MCF 10A (cell line): ENCODE measurements around the gene PPP1R15A. TPM values are rescaled to one million over a fixed set of nuclear protein-coding genes. Genes with fewer than 3 reads are reported as not detected.

Experiments used
- BruUV-seq: library from RNA; stranded (reverse); fragments of 400-500 nt; replicated peaks from 2 replicates; lab custom pipeline; 2021; lab: Mats Ljungman, UMichigan
- CTCF ChIA-PET: fragments of 300-600 bp; sonication (Branson Sonifier 250); formaldehyde crosslinking; extraction: SDS; loops from one replicate; lab custom pipeline; 2021; ENCODE audit warnings: antibody characterized with exemption, inconsistent platforms; lab: Yijun Ruan, JAX
- POLR2A ChIA-PET: fragments of 300-600, 350-650 bp; sonication (Branson Sonifier 250); formaldehyde crosslinking; extraction: SDS; loops from one replicate; lab custom pipeline; 2020; ENCODE audit warnings: antibody characterized with exemption, inconsistent platforms; lab: Yijun Ruan, JAX
- DNase-seq: peaks from one replicate; pipeline ENCODE4 v3.0.0-alpha.2; 2018; ENCODE audit not compliant: unreplicated experiment
- H3K27ac Mint-ChIP-seq: one replicate; pipeline ENCODE4 v1.8.0; 2022; ENCODE audit warnings: mild to moderate bottlenecking, low read depth, mixed read lengths; ENCODE audit not compliant: unreplicated experiment
- H3K27me3 Mint-ChIP-seq: one replicate; pipeline ENCODE4 v1.8.0; 2022; ENCODE audit warnings: mixed read lengths; ENCODE audit not compliant: insufficient read depth, unreplicated experiment
- H3K36me3 Mint-ChIP-seq: one replicate; pipeline ENCODE4 v1.8.0; 2022; ENCODE audit warnings: mild to moderate bottlenecking, moderate library complexity, mixed read lengths; ENCODE audit not compliant: insufficient read depth, unreplicated experiment
- H3K4me1 Mint-ChIP-seq: one replicate; pipeline ENCODE4 v1.8.0; 2022; ENCODE audit warnings: mixed read lengths; ENCODE audit not compliant: insufficient read depth, unreplicated experiment
- H3K4me3 Mint-ChIP-seq: one replicate; pipeline ENCODE4 v1.8.0; 2022; ENCODE audit warnings: mild to moderate bottlenecking, moderate library complexity, mixed read lengths; ENCODE audit not compliant: unreplicated experiment
- H3K9me3 Mint-ChIP-seq: one replicate; pipeline ENCODE4 v1.8.0; 2022; ENCODE audit warnings: mixed read lengths; ENCODE audit not compliant: unreplicated experiment
- CTCF ChIP-seq: fragments of 200-600 bp; IDR thresholded peaks from one replicate; pipeline ENCODE4 v1.8.0; 2022; ENCODE audit warnings: antibody characterized with exemption, mild to moderate bottlenecking; ENCODE audit not compliant: unreplicated experiment
- intact Hi-C: fragments of 100-400 bp; cut with micrococcal nuclease; formaldehyde crosslinking; loops from 2 replicates; pipeline ENCODE4 v1.14.1; 2022
- total RNA-seq: library from RNA; stranded (reverse); gene quantifications from 2 replicates; pipeline ENCODE4 v1.2.3, GENCODE V29; 2022

Gene PPP1R15A
- total RNA-seq, 1 experiment from 2014 or later = 207 TPM

- no peak overlapping the region for H3K27ac Mint-ChIP-seq
- intact Hi-C loops = no loop called here
- no peaks in the 10 kb centered on the region for H3K27me3 Mint-ChIP-seq
- TF ChIP-seq CTCF = no peak
- H3K36me3 Mint-ChIP-seq = no peaks in the 10 kb centered on the region
- ChIA-PET POLR2A (interaction anchor here (1.7 kb wide), 1 partner anchor 11 kb away, joined by 5 read pairs; no protein-coding TSS in a partner anchor), CTCF (interaction anchor here (2.0 to 6.0 kb wide), 3 partner anchors 11 to 42 kb away, joined by 14 to 38 read pairs (median 17); no protein-coding TSS in a partner anchor)
- BruUV-seq = no TSS peak
- no peak overlapping the region for H3K4me3 Mint-ChIP-seq
- no peak for DNase-seq
- H3K4me1 Mint-ChIP-seq = no peaks in the 10 kb centered on the region
- H3K9me3 Mint-ChIP-seq = no peaks in the 10 kb centered on the region
These were observed 42.1 kb upstream of the PPP1R15A start for GRCh38 chr19:48830088-48830487.

DNA sequence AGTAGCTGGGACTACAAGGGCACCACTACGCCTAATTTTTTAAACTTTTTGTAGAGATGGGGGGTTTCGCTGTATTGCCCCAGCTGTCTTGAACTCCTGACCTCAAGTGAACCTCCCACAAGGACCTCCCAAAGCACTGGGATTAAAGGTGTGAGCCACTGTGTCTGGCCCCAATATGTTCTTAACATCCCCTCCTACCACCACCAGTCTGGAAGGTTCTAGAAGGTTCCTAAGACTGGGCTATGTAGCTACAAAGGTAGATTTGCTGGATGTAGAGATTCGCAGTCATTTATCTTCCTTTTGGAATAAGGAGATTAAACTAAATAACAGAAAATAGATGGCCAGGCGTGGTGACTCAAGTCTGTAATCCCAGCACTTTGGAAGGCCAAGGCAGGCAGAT is 41.3 kb upstream of the PPP1R15A start:
- H3K4me1 Mint-ChIP-seq = peaks cover under 1% of the 10 kb centered on the region
- no peak for TF ChIP-seq CTCF
- no peak for DNase-seq
- H3K27ac Mint-ChIP-seq = no peak overlapping the region
- H3K36me3 Mint-ChIP-seq = no peaks in the 10 kb centered on the region
- ChIA-PET CTCF (interaction anchor here (1.1 to 6.0 kb wide), 4 partner anchors 10 to 43 kb away, joined by 4 to 38 read pairs (median 16); no protein-coding TSS in a partner anchor), POLR2A (interaction anchor here (0.8 to 1.7 kb wide), 3 partner anchors 12 to 36 kb away, joined by 4 to 6 read pairs (median 5); no protein-coding TSS in a partner anchor)
- intact Hi-C loops = no loop called here
- H3K27me3 Mint-ChIP-seq = no peaks in the 10 kb centered on the region
- no peak overlapping the region for H3K4me3 Mint-ChIP-seq
- H3K9me3 Mint-ChIP-seq = no peaks in the 10 kb centered on the region
- no TSS peak for BruUV-seq

DNA sequence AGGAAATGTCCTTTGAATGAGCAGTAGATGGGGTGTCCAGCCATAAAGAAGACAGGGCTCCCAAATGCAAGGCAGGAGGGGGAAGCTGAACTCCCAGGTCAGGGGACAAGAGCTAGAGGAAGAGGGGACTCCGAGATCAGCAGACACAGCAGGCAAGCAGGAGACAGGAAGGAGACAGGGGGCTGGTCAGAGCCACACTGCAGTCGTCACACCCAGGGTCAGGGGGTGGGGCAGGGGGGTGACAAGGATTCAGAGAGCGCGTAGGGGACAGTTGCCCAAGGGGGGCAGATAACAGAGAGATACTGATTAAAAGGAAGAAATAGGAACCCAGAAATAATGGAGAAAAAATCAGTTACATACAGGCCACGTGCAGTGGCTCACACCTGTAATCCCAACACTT is 39.2 kb upstream of the PPP1R15A start:
- TF ChIP-seq CTCF = no peak
- intact Hi-C loops = no loop called here
- Mint-ChIP-seq H3K27me3 (no peaks in the 10 kb centered on the region), H3K36me3 (no peaks in the 10 kb centered on the region), H3K9me3 (no peaks in the 10 kb centered on the region), H3K27ac (no peak overlapping the region), H3K4me3 (no peak overlapping the region), H3K4me1 (peaks cover 5% of the 10 kb centered on the region)
- no TSS peak for BruUV-seq
- CTCF ChIA-PET = interaction anchor here (0.7 to 3.3 kb wide), 6 partner anchors 9 to 187 kb away, joined by 3 to 17 read pairs (median 4); partner anchors contain the start of gene CA11
- DNase-seq = no peak
- POLR2A ChIA-PET = interaction anchor here (0.6 to 1.1 kb wide), 3 partner anchors 22 to 187 kb away, joined by 5 to 6 read pairs (median 5); partner anchors contain the start of genes BCAT2 and CA11

DNA sequence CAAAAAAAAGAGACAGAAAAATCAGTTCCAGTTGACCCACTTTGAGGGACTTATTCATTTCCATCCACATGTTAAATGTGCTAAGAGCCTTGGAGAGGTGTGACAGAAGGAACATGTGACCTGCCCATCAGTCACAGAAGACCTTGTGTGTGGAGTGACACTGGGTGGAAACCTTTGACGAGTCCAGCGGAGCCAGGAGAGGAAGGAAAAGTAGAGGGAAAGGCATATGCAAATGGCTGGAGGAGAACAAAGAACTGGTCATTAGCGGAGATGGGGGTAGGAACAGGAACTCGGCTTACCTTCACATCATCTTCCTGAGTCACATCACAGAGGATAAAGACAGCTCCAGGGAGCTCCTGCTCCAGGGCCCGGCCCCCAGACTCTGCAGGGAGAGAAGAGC is 38.2 kb upstream of the PPP1R15A start:
- ChIA-PET POLR2A (interaction anchor here (0.6 to 1.0 kb wide), 2 partner anchors 23 to 38 kb away, joined by 3 to 6 read pairs; partner anchors contain the start of genes BCAT2 and PPP1R15A), CTCF (interaction anchor here (1.2 to 1.7 kb wide), 3 partner anchors 8 to 40 kb away, joined by 4 to 11 read pairs (median 5); no protein-coding TSS in a partner anchor)
- intact Hi-C loops = loop anchor here (2.0 kb wide), 1 partner anchor 185 kb away; no protein-coding TSS in a partner anchor
- DNase-seq = no peak
- no peaks in the 10 kb centered on the region for H3K9me3 Mint-ChIP-seq
- H3K27ac Mint-ChIP-seq = no peak overlapping the region
- no peaks in the 10 kb centered on the region for H3K27me3 Mint-ChIP-seq
- TF ChIP-seq CTCF = no peak
- BruUV-seq = no TSS peak
- H3K36me3 Mint-ChIP-seq = no peaks in the 10 kb centered on the region
- peaks cover 5% of the 10 kb centered on the region for H3K4me1 Mint-ChIP-seq
- no peak overlapping the region for H3K4me3 Mint-ChIP-seq
